ENCODE data around the gene NPHS1.
"Not testable (repeated sequence)": the region's sequence is repeated elsewhere in the genome, so short reads cannot be mapped to it uniquely, and the experiment has no call there.

The NPHS1 gene

GRCh38 chr19:35872180-35872579 lies 19.9 kb upstream of the NPHS1 start:
- DNase-seq = no peak

- no peak for DNase-seq
These were observed 19.3 kb upstream of the NPHS1 start for GRCh38 chr19:35871611-35872010.

- DNase-seq = no peak
These were observed 18.5 kb upstream of the NPHS1 start for GRCh38 chr19:35870798-35871197.

- not testable (repeated sequence) for DNase-seq
These were observed 17.9 kb upstream of the NPHS1 start for GRCh38 chr19:35870124-35870736.

GRCh38 chr19:35869327-35870123 lies 17.2 kb upstream of the NPHS1 start:
- DNase-seq = peak; percentile 83 to 88

GRCh38 chr19:35868823-35869326 lies 16.6 kb upstream of the NPHS1 start:
- no peak for DNase-seq

GRCh38 chr19:35868172-35868822 lies 16.0 kb upstream of the NPHS1 start, which contains the start of gene APLP1:
Gene APLP1 (plus strand): TSS chr19:35868574. CDS start chr19:35868637, 63 bp downstream.
- peak; percentile 59 to 67 for DNase-seq

- DNase-seq = no peak
These were observed 10.7 kb upstream of the NPHS1 start for GRCh38 chr19:35863018-35863417.

GRCh38 chr19:35862528-35862927 lies 10.2 kb upstream of the NPHS1 start:
- no peak for DNase-seq

GRCh38 chr19:35861640-35862160 lies 9.4 kb upstream of the NPHS1 start:
- DNase-seq = no peak

- no peak for DNase-seq
These were observed 8.7 kb upstream of the NPHS1 start for GRCh38 chr19:35860818-35861639.

GRCh38 chr19:35860436-35860817 lies 8.1 kb upstream of the NPHS1 start:
- no peak for DNase-seq

- DNase-seq = no peak
These were observed 7.1 kb upstream of the NPHS1 start for GRCh38 chr19:35859414-35859813.

- DNase-seq = no peak
These were observed 6.0 kb upstream of the NPHS1 start for GRCh38 chr19:35858311-35858710.

- DNase-seq = peak in 1 of 2 donors; percentile 14
These were observed 4.3 kb upstream of the NPHS1 start, which contains the start of gene KIRREL2 for GRCh38 chr19:35856546-35857149. Gene KIRREL2 (plus strand): TSS chr19:35856911. CDS start chr19:35857120, 209 bp downstream.

GRCh38 chr19:35853038-35853756 lies 893 bp upstream of the NPHS1 start:
- DNase-seq = no peak

- peak; percentile 10 to 23 for DNase-seq
These were observed 883 bp downstream of the NPHS1 start for GRCh38 chr19:35851213-35852028.

GRCh38 chr19:35848919-35849505 lies 3.3 kb downstream of the NPHS1 start:
- DNase-seq = no peak

GRCh38 chr19:35848486-35848885 lies 3.8 kb downstream of the NPHS1 start:
- no peak for DNase-seq

- DNase-seq = no peak
These were observed 4.4 kb downstream of the NPHS1 start for GRCh38 chr19:35847911-35848310.

Measured in CD4-positive, alpha-beta T cell treated with Interleukin-1 beta for 1 hour (primary cell).